ENCODE data around the gene UNC13C.

DNA sequence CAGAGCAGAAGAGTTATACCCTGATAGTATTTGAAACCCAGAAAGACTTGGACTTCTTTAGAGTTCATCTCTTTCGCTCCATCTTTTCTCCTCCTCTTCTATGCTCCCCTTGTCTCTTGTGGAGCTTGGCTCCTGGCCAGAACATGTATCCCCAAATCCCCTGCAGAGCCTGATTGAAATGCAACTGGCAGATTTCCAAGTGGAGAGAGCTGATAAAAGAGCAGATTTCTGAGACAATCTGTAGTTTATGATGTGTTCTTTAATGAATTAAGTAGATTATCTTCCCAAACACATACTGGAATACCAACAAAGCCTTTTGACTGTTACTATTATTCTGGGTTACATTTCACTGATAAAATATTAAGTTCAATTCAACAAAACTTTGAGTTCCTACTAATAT is 33.4 kb downstream of the UNC13C start:
- TF ChIP-seq EZH2 (IDR thresholded peaks at IDR 0.05; ENCODE audit: insufficient read depth, low read length): no peak
- TF ChIP-seq, protein P1, sequence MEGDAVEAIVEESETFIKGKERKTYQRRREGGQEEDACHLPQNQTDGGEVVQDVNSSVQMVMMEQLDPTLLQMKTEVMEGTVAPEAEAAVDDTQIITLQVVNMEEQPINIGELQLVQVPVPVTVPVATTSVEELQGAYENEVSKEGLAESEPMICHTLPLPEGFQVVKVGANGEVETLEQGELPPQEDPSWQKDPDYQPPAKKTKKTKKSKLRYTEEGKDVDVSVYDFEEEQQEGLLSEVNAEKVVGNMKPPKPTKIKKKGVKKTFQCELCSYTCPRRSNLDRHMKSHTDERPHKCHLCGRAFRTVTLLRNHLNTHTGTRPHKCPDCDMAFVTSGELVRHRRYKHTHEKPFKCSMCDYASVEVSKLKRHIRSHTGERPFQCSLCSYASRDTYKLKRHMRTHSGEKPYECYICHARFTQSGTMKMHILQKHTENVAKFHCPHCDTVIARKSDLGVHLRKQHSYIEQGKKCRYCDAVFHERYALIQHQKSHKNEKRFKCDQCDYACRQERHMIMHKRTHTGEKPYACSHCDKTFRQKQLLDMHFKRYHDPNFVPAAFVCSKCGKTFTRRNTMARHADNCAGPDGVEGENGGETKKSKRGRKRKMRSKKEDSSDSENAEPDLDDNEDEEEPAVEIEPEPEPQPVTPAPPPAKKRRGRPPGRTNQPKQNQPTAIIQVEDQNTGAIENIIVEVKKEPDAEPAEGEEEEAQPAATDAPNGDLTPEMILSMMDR (IDR thresholded peaks at IDR 0.05; ENCODE audit: insufficient read depth, low read depth, low read length): no peak

Measured in astrocyte (in vitro differentiated cells and primary cell).